D721Med (cell line): ENCODE measurements around the gene EIF4G3.

ENCODE experiments used
- DNase-seq: peaks from one replicate; pipeline ENCODE4 v3.0.0; 2011; ENCODE audit warnings: low spot score; ENCODE audit not compliant: insufficient read length
- FAIRE-seq: peaks from 2 replicates; lab custom pipeline; 2011; peaks lifted over from hg19 to GRCh38; lab: Jason Lieb, UNC
- CTCF ChIP-seq: IDR thresholded peaks from 2 replicates; pipeline ENCODE4 v1.5.1; 2012; ENCODE audit warnings: mild to moderate bottlenecking, control low read depth; ENCODE audit not compliant: insufficient read depth; ENCODE audit errors: missing control alignments

EIF4G3 gene

GRCh38 chr1:20899154-20899972, 277.3 kb downstream of the EIF4G3 start:
- FAIRE-seq (no peak), DNase-seq (no peak)
- TF ChIP-seq CTCF = no peak

- DNase-seq = no peak
- no peak for TF ChIP-seq CTCF
- FAIRE-seq = no peak
These were observed 279.9 kb downstream of the EIF4G3 start for GRCh38 chr1:20896826-20897225.

- no peak for FAIRE-seq
- TF ChIP-seq CTCF = no peak
These were observed 282.8 kb downstream of the EIF4G3 start for GRCh38 chr1:20893931-20894330.

GRCh38 chr1:20891091-20891490, 285.6 kb downstream of the EIF4G3 start:
- FAIRE-seq (no peak), DNase-seq (no peak)
- TF ChIP-seq CTCF = no peak

More at GRCh38 chr1:20893931-20894330, 282.8 kb downstream of the EIF4G3 start:
- DNase-seq = no peak

- DNase-seq (no peak), FAIRE-seq (no peak)
- TF ChIP-seq CTCF = no peak
These were observed 289.5 kb downstream of the EIF4G3 start for GRCh38 chr1:20887246-20887645.

- DNase-seq (no peak), FAIRE-seq (no peak)
- TF ChIP-seq CTCF = no peak
These were observed 291.6 kb downstream of the EIF4G3 start for GRCh38 chr1:20885121-20885520.

GRCh38 chr1:20884513-20884912, 292.2 kb downstream of the EIF4G3 start:
- no peak for TF ChIP-seq CTCF
- FAIRE-seq (no peak), DNase-seq (no peak)
